T-helper 2 cell treated with Interferon-gamma antibody and Interleukin-4, amounts not matched to agents 5 μg/mL and 100 μg/mL, for 36 hours (primary cell): ENCODE data around the gene MCCC1.

Source experiments
- DNase-seq: peaks from one replicate; pipeline ENCODE4 v3.0.0; 2021; ENCODE audit warnings: low spot score
- H3K27ac Mint-ChIP-seq: one replicate; pipeline ENCODE4 v1.8.0; 2021; ENCODE audit warnings: mild to moderate bottlenecking, mixed read lengths
- H3K27me3 Mint-ChIP-seq: one replicate; pipeline ENCODE4 v1.8.0; 2021; ENCODE audit warnings: low read depth, mixed read lengths
- H3K36me3 Mint-ChIP-seq: one replicate; pipeline ENCODE4 v1.8.0; 2021; ENCODE audit warnings: low read depth, mixed read lengths
- H3K4me1 Mint-ChIP-seq: one replicate; pipeline ENCODE4 v1.8.0; 2021; ENCODE audit warnings: low read depth, mixed read lengths
- H3K4me3 Mint-ChIP-seq: one replicate; pipeline ENCODE4 v1.8.0; 2022; ENCODE audit warnings: mild to moderate bottlenecking, moderate library complexity, mixed read lengths
- H3K9me3 Mint-ChIP-seq: one replicate; pipeline ENCODE4 v1.8.0; 2021; ENCODE audit warnings: mixed read lengths

MCCC1 gene

GRCh38 chr3:182978387-182978786 is 120.9 kb downstream of the MCCC1 start:
- Mint-ChIP-seq H3K9me3 (no peaks in the 10 kb centered on the region), H3K27ac (no peak overlapping the region)

GRCh38 chr3:182973047-182973446 is 126.2 kb downstream of the MCCC1 start:
- no peak for DNase-seq
- peaks cover 31% of the 10 kb centered on the region for H3K4me1 Mint-ChIP-seq
- H3K27me3 Mint-ChIP-seq: no peaks in the 10 kb centered on the region
- peaks cover 9% of the 10 kb centered on the region for H3K36me3 Mint-ChIP-seq
- no peak overlapping the region for H3K4me3 Mint-ChIP-seq
- no peak overlapping the region for H3K27ac Mint-ChIP-seq
- no peaks in the 10 kb centered on the region for H3K9me3 Mint-ChIP-seq

More at GRCh38 chr3:182978387-182978786, 120.9 kb downstream of the MCCC1 start:
- peak overlapping the region; percentile 93 for H3K4me3 Mint-ChIP-seq
- peaks cover 26% of the 10 kb centered on the region for H3K4me1 Mint-ChIP-seq
- no peaks in the 10 kb centered on the region for H3K27me3 Mint-ChIP-seq
- DNase-seq: no peak
- peaks cover 4% of the 10 kb centered on the region for H3K36me3 Mint-ChIP-seq

DNA sequence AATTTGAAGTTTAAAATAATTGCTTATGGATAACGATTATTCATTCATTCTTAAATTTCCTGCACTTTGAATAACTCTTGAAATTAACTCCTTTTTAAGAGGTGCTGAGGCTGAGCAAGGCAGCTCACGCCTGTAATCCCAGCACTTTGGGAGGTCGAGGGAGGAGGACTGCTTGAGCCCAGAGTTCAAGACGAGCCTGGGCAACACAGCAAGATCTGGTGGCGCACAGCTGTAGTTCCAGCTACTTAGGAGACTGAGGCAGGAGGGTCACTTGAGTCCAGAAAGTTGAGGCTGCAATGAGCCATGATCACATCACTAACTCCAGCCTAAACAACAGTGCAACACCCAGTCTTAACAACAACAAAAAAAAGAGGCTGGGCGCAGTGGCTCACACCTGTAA is 126.9 kb downstream of the MCCC1 start:
- H3K9me3 Mint-ChIP-seq: no peaks in the 10 kb centered on the region

GRCh38 chr3:182971637-182972036 is 127.7 kb downstream of the MCCC1 start:
- no peaks in the 10 kb centered on the region for H3K9me3 Mint-ChIP-seq
- H3K27ac Mint-ChIP-seq: no peak overlapping the region
- peaks cover 14% of the 10 kb centered on the region for H3K36me3 Mint-ChIP-seq
- H3K27me3 Mint-ChIP-seq: no peaks in the 10 kb centered on the region
- no peak overlapping the region for H3K4me3 Mint-ChIP-seq
- H3K4me1 Mint-ChIP-seq: peaks cover 39% of the 10 kb centered on the region
- no peak for DNase-seq

More for the DNA sequence above, 126.9 kb downstream of the MCCC1 start:
- no peak for DNase-seq
- H3K4me1 Mint-ChIP-seq: peaks cover 38% of the 10 kb centered on the region
- no peaks in the 10 kb centered on the region for H3K27me3 Mint-ChIP-seq
- no peak overlapping the region for H3K4me3 Mint-ChIP-seq
- H3K27ac Mint-ChIP-seq: no peak overlapping the region
- H3K36me3 Mint-ChIP-seq: peaks cover 12% of the 10 kb centered on the region

DNA sequence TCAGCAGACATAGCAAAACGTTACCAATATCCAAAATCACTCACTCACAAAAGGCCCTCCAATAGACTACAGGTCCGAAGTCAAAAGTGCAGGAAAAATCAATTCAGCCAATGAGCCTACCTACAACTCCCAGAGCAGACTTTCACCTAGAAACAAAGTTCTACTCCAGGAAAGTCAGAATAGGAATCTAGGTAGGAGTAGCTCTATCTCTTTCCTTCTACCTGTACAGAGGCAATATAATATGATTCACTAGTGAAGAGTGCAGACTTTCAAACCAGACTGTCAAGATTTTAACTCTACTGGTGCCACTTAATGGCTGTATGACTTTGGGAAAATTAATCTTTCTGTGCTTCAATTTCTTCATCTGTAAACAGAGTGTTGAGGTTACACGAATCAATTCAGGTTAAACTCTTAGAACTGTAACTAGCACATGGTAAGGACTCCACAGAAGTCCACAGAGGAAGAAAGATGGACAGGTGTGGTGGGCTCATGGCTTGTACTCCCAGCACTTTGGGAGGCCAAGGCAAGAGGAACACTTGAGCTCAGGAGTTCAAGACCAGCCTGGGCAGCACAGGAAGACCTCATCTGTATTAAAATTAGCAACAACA is 128.4 kb downstream of the MCCC1 start:
- Mint-ChIP-seq H3K27ac (no peak overlapping the region), H3K4me1 (peaks cover 45% of the 10 kb centered on the region), H3K9me3 (no peaks in the 10 kb centered on the region), H3K36me3 (peaks cover 17% of the 10 kb centered on the region), H3K27me3 (no peaks in the 10 kb centered on the region), H3K4me3 (no peak overlapping the region)
- no peak for DNase-seq

DNA sequence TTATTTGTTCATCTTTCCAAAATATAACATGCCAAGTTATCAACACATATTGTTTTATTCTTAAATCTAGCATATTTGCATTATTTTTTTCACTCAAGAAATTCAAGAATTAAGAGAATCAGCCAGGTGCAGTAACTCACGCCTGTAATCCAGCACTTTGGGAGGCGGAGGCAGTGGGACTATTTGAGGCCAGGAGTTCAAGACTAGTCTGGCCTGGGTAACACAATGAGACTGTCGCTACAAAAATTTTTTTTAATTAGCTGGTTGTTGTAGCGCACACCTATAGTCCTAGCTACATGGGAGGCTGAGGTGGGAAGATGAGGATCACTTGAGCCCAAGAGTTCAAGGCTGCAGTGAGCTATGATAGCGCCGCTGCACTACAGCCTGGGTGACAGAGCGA is 129.4 kb downstream of the MCCC1 start:
- H3K27ac Mint-ChIP-seq: no peak overlapping the region
- no peaks in the 10 kb centered on the region for H3K27me3 Mint-ChIP-seq
- H3K4me3 Mint-ChIP-seq: no peak overlapping the region
- no peak for DNase-seq
- H3K4me1 Mint-ChIP-seq: peaks cover 53% of the 10 kb centered on the region
- H3K9me3 Mint-ChIP-seq: no peaks in the 10 kb centered on the region
- H3K36me3 Mint-ChIP-seq: peaks cover 22% of the 10 kb centered on the region

DNA sequence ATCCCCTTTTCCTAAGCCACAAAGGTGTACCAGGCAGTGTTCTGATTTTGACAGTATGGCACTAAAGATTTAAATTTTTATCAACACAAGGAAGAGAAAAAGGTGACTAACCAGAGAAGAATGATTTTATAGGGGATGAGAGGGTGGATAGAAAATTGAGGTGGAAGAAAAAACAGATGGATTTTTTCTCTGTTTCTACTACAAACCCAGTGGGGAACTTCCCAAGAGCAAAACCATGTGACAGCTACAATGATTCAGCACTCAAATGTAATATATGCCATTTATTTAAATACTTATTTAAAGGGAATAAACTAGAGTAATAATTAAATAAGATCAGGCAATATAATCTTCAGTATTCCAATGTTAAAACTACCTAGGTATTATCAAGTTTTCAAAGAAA is 130.0 kb downstream of the MCCC1 start:
- H3K27me3 Mint-ChIP-seq: no peaks in the 10 kb centered on the region
- H3K36me3 Mint-ChIP-seq: peaks cover 22% of the 10 kb centered on the region
- H3K27ac Mint-ChIP-seq: peak overlapping the region; percentile 17
- no peak for DNase-seq
- H3K9me3 Mint-ChIP-seq: no peaks in the 10 kb centered on the region
- H3K4me3 Mint-ChIP-seq: peak overlapping the region; percentile 29
- peaks cover 54% of the 10 kb centered on the region for H3K4me1 Mint-ChIP-seq

GRCh38 chr3:182967218-182968204 is 131.8 kb downstream of the MCCC1 start:
- H3K36me3 Mint-ChIP-seq: peaks cover 21% of the 10 kb centered on the region
- no peak for DNase-seq
- H3K4me1 Mint-ChIP-seq: peaks cover 56% of the 10 kb centered on the region
- no peaks in the 10 kb centered on the region for H3K27me3 Mint-ChIP-seq
- peak overlapping the region; percentile 76 for H3K4me3 Mint-ChIP-seq
- H3K9me3 Mint-ChIP-seq: no peaks in the 10 kb centered on the region
- H3K27ac Mint-ChIP-seq: peak overlapping the region; percentile 86

- Mint-ChIP-seq H3K4me1 (peaks cover 48% of the 10 kb centered on the region), H3K36me3 (peaks cover 21% of the 10 kb centered on the region), H3K4me3 (peak overlapping the region; percentile 30), H3K27me3 (no peaks in the 10 kb centered on the region), H3K9me3 (no peaks in the 10 kb centered on the region), H3K27ac (no peak overlapping the region)
- DNase-seq: no peak
These were observed 133.4 kb downstream of the MCCC1 start for GRCh38 chr3:182965861-182966366.
